HG03520 (cell line): ENCODE measurements around the gene EXOC1.
"Not testable (repeated sequence)": the region's sequence is repeated elsewhere in the genome, so short reads cannot be mapped to it uniquely, and the experiment has no call there.

Source experiments
- ATAC-seq: cut with Tn5 transposase; IDR thresholded peaks from one replicate; pipeline ENCODE4 v1.9.1; 2021; ENCODE audit warnings: mild to moderate bottlenecking, moderate library complexity; ENCODE audit not compliant: unreplicated experiment

Gene EXOC1

GRCh38 chr4:55906323-55906722, 52.9 kb downstream of the EXOC1 start:
- no peak for ATAC-seq

GRCh38 chr4:55906989-55907388, 53.5 kb downstream of the EXOC1 start:
- ATAC-seq: no peak

- ATAC-seq: no peak
Measured at GRCh38 chr4:55907469-55907868, 54.0 kb downstream of the EXOC1 start.

- ATAC-seq: no peak
Measured at GRCh38 chr4:55910140-55910539, 56.7 kb downstream of the EXOC1 start.

GRCh38 chr4:55912249-55912648, 58.8 kb downstream of the EXOC1 start:
- no peak for ATAC-seq

GRCh38 chr4:55920571-55920970, 67.1 kb downstream of the EXOC1 start:
- ATAC-seq: no peak

GRCh38 chr4:55921093-55921492, 67.6 kb downstream of the EXOC1 start:
- ATAC-seq: no peak

- no peak for ATAC-seq
Measured at GRCh38 chr4:55925241-55925640, 71.8 kb downstream of the EXOC1 start.

- ATAC-seq: no peak
Measured at GRCh38 chr4:55926610-55927009, 73.2 kb downstream of the EXOC1 start.

- no peak for ATAC-seq
Measured at GRCh38 chr4:55927803-55928437, 74.5 kb downstream of the EXOC1 start.

GRCh38 chr4:55928846-55929245, 75.4 kb downstream of the EXOC1 start:
- ATAC-seq: no peak

- no peak for ATAC-seq
Measured at GRCh38 chr4:55931043-55931442, 77.6 kb downstream of the EXOC1 start.

GRCh38 chr4:55931833-55932232, 78.4 kb downstream of the EXOC1 start:
- ATAC-seq: no peak

GRCh38 chr4:55932511-55932910, 79.1 kb downstream of the EXOC1 start:
- no peak for ATAC-seq

- ATAC-seq: no peak
Measured at GRCh38 chr4:55933611-55934010, 80.2 kb downstream of the EXOC1 start.

- ATAC-seq: not testable (repeated sequence)
Measured at GRCh38 chr4:55935907-55936306, 82.5 kb downstream of the EXOC1 start.

GRCh38 chr4:55938481-55938880, 85.0 kb downstream of the EXOC1 start:
- ATAC-seq: no peak

GRCh38 chr4:55939421-55939820, 86.0 kb downstream of the EXOC1 start:
- ATAC-seq: no peak

GRCh38 chr4:55941881-55942396, 88.5 kb downstream of the EXOC1 start:
- ATAC-seq: no peak

GRCh38 chr4:55947254-55947882, 93.9 kb downstream of the EXOC1 start:
- peak; percentile 24 for ATAC-seq

- ATAC-seq: no peak
Measured at GRCh38 chr4:55947912-55948725, 94.7 kb downstream of the EXOC1 start.
